NCI-H2196 (cell line): Measurements from ENCODE around the gene SH3RF3.
A peak's percentile ranks its signal among the peaks of the same experiment; 100 is the strongest.

Experiments used
- DNase-seq: peaks from one replicate; lab custom pipeline; 2025; ENCODE audit not compliant: unreplicated experiment; lab: John Stamatoyannopoulos, UW

SH3RF3 gene

GRCh38 chr2:109482361-109482861 lies 353.4 kb downstream of the SH3RF3 start:
- no peak for DNase-seq

DNA sequence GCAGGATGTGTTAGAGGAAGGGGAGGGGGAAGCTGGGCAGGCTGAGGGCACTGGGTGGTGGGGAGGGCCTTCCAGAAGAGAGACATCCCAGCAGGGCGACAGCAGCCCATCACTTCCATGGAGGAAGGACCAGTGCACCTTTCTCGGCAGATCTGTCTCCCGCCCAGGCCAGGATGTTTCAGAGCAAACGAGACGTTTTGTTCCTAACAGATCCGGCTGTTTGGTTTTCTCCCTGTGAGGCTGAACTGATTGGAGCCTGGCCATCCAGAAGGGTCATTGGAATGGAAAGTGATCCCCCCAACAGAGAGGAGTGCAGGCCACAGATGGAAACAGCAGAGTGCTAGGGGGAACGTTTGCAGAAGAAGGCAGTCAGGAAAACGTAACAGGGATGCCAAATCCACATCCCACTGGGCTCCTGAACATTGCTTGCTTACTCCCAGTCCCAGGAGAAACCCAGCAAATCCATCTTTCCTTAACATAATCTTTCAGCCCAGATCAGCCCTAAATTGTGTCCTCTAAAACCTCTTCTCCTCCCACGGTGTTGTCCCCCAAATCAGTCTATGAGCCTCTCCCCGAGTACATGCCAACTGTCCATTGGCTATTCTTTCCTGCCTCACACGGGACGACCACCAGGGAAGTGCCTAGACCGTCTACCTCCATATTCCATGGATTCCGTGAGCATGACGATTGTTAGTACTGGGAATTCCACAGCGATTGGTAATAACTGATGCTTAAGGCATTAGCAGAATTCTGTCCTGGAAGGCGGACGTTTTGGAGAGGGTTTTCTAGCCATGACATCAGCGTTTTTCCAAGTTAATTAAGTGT lies 357.9 kb downstream of the SH3RF3 start:
- no peak for DNase-seq

GRCh38 chr2:109487536-109487869 lies 358.5 kb downstream of the SH3RF3 start:
- no peak for DNase-seq

- DNase-seq: no peak
Measured at GRCh38 chr2:109487871-109488655, 359.1 kb downstream of the SH3RF3 start.

- DNase-seq: no peak
Measured at GRCh38 chr2:109489296-109489695, 360.3 kb downstream of the SH3RF3 start.

GRCh38 chr2:109493176-109493935 lies 364.4 kb downstream of the SH3RF3 start:
- DNase-seq: no peak

- DNase-seq: no peak
Measured at GRCh38 chr2:109494351-109494750, 365.3 kb downstream of the SH3RF3 start.

DNA sequence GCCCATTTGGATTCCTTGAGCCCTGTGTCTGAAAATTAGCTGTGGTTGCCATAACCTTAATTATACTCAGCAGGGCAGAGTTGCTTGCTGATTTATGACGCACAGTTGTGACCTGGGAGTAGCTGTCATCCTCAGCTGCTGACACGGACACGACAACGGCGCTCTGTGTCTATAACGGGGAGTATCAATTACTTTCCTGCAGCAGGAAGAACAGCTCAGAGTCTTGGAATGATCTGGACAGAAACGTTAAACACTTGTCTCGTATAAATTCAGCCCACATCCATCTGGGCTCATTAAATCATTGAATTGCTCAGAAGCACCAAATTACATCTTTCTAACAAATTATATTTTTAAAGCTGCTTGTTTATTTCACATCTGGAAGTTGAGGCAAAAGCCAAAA lies 368.5 kb downstream of the SH3RF3 start:
- no peak for DNase-seq

- no peak for DNase-seq
Measured at GRCh38 chr2:109497911-109498870, 369.2 kb downstream of the SH3RF3 start.

GRCh38 chr2:109498906-109499305 lies 369.9 kb downstream of the SH3RF3 start:
- no peak for DNase-seq

DNA sequence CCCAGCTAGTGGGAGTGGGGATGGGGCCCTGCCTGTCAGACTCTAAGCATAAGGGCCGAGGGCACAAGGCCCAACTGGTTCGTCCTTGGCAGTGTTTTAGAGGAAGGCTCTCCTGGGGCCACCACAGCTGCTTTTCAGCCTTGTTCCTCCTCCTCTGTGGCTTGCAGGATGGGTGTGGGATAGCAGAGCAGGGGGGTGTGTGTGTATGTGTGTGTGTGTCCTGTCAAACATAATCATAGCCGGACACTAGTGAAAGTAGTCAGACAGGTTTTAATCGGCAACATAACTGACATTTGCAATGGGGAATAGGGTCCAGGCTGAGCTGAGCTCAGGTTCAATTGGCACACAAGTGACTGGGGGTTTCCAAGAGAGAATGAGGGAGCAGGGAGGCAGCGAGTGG lies 370.6 kb downstream of the SH3RF3 start:
- DNase-seq: no peak

DNA sequence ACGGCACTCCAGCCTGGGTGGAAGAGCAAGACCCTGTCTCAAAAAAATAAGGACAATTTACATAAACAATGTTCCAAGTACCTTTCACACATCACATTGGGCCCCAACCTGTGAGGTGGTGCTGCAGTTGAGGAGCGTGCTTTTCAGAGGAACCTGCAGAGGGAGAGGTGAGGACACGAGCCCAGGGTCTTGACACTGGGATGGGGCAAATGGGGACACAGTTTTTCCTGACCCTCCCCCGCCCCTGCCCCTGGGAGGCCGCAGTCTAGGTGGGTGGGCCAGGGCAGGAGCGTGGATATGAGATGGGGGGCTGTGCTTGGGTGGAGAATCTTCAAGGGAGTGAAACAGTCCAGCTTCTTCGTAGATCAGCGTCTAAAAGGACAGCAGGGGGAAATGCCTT lies 371.9 kb downstream of the SH3RF3 start:
- DNase-seq: no peak

DNA sequence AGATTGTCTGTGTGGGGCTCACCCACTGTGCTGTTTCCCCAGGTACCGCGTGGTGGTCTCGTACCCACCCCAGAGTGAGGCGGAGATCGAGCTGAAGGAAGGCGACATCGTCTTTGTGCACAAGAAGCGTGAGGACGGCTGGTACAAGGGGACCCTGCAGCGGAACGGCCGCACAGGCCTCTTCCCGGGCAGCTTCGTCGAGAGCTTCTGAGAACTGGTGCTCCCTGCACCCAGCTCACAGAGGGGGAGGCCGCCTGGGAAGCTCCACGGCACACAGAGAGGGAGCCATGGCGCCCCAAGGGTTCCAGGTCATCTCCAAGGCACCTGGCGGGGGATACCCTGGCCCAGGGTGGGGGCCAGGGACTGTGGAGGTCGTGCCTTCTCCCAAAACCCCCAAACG lies 372.5 kb downstream of the SH3RF3 start:
- no peak for DNase-seq

DNA sequence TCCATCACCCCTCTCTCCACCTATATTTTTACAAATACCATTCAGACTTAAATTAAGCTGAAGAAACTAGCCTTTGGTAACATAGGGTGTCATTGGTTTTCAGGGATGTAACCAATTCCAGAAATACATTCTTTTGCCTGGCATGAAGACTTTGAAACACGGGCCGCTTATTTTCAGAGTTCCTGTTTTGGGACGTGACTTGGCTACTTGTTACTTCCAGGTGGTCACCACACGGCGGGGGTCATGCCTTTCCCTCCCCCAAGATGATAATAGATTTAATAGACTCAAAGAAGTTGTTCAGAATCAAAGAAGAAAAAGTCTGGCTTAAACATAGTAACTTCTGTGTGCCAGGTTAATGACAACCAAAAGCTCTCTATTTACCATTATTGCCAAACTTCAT lies 374.2 kb downstream of the SH3RF3 start:
- no peak for DNase-seq

DNA sequence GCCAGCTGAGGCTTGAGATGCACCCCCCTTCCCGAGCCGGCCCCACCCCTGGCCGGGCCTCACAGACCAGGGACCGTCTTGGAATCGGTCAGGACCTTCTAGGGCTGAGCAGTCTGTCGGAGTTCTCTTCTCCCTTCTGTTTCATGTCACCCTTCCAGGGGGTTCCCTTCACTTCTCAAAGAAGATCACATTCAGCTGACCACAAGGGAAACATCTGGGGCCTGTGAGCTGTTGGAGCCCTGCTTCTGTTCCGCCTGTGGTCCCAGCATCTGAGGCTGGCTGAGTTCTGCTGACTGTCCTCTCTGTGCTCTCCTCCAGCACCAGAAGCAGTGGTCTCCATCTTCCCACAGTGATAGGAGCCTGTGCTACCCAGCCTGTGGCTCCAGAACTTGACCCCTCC lies 378.2 kb downstream of the SH3RF3 start:
- DNase-seq: no peak

DNA sequence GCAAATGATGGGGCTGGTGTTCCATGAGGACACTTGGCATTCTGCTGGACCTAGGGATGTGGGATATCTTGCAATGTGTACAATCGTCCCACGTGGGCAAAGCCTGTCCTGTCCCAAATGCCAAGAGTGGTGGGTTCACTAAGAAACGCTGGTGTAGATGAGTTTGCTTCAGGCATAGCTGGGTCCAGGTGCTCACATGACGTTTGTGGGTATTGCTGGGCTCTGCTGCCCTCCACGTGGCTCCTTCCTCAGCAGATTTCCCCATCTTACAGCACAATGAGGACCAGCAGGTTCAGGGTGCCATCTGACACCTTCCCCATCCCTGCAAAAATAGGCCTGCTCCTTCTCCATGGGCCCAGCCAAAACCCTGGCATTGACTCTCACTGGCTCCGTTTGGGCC lies 378.8 kb downstream of the SH3RF3 start:
- no peak for DNase-seq

GRCh38 chr2:109508556-109508955 lies 379.6 kb downstream of the SH3RF3 start:
- DNase-seq: no peak

- DNase-seq: peak; percentile 81
Measured at GRCh38 chr2:109510136-109511028, 381.4 kb downstream of the SH3RF3 start.

DNA sequence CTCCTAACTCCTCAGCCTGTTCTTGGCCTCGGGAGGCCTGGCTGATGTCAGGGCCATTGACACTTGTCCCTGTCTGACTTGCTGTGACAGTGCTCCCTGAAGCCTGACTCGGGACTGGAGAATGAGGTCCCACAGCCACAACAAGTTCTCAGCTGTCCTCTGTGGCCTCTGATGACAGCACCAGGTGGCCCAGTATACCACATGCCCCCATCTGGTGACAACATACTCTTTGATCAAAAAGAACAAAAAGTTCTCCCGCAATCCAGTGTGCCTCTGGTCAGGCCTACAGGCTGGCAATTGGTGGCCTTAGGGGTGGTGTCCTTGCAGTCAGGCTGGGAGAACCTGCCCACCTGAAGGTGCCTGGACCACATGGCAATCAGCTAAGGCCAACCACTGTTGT lies 382.2 kb downstream of the SH3RF3 start:
- no peak for DNase-seq
